K562 (cell line): ENCODE measurements around the gene SLX4IP. TPM values are rescaled to one million over a fixed set of nuclear protein-coding genes. Genes with fewer than 3 reads are reported as not detected.

Experiments used
- BHLHE40 ChIP-seq: IDR thresholded peaks from 2 replicates; pipeline ENCODE4 v1.6.1; 2011; ENCODE audit warnings: low read length, improper control_type of control experiment
- CBFA2T3 ChIP-seq: fragments of 450-650 bp; IDR thresholded peaks from 2 replicates; pipeline ENCODE4 v1.6.1; 2017
- ELF1 ChIP-seq: fragments of 200-800 bp; sonication (Bioruptor generic); IDR thresholded peaks from 2 replicates; pipeline ENCODE4 v1.6.1; 2016; ENCODE audit warnings: missing genetic modification characterization, missing compliant biosample characterization
- ETS2 ChIP-seq: IDR thresholded peaks from 2 replicates; pipeline ENCODE4 v1.6.1; 2016; ENCODE audit warnings: borderline replicate concordance, missing genetic modification characterization, mild to moderate bottlenecking, moderate library complexity, missing compliant biosample characterization; ENCODE audit not compliant: poor library complexity, severe bottlenecking
- FOXJ3 ChIP-seq: sonication (generic); formaldehyde crosslinking; IDR thresholded peaks from 2 replicates; pipeline ENCODE4 v1.4.0; 2020; ENCODE audit warnings: mild to moderate bottlenecking, missing genetic modification reagents
- FOXK1 ChIP-seq: sonication (generic); formaldehyde crosslinking; IDR thresholded peaks from 2 replicates; pipeline ENCODE4 v1.8.0; 2022; ENCODE audit warnings: missing genetic modification reagents, mild to moderate bottlenecking, borderline replicate concordance
- FOXK2 ChIP-seq, 2 experiments: fragments of 450-650 bp; IDR thresholded peaks in 1 of 2; conservative IDR thresholded peaks in 1 of 2; 2 replicates each; pipeline ENCODE4 v1.6.1; 2016; ENCODE audit warnings: low read depth in 2 of 2, mild to moderate bottlenecking in 1 of 2
- JUND ChIP-seq, 2 experiments: IDR thresholded peaks; 2 replicates in 1 of 2; 3 replicates in 1 of 2; pipeline ENCODE4 v1.6.1; 2011; ENCODE audit warnings: borderline replicate concordance in 2 of 2, low read depth in 2 of 2, low read length in 2 of 2, improper control_type of control experiment in 1 of 2, missing biosample characterization in 1 of 2, missing genetic modification characterization in 1 of 2, missing genetic modification reagents in 1 of 2
- KDM1A ChIP-seq, 2 experiments: fragments of 450-650 bp; IDR thresholded peaks; 2 replicates each; pipeline ENCODE4 v1.6.1; 2016; ENCODE audit warnings: mild to moderate bottlenecking in 2 of 2
- MAFG ChIP-seq: fragments of 450-650 bp; conservative IDR thresholded peaks from 2 replicates; pipeline ENCODE4 v1.6.1; 2016; ENCODE audit warnings: missing genetic modification characterization, missing compliant biosample characterization
- NCOR1 ChIP-seq: fragments of 450-650 bp; IDR thresholded peaks from 2 replicates; pipeline ENCODE4 v1.6.1; 2016; ENCODE audit warnings: mild to moderate bottlenecking, moderate library complexity
- NFE2 ChIP-seq: IDR thresholded peaks from 2 replicates; pipeline ENCODE4 v1.6.1; 2014; ENCODE audit warnings: antibody characterized with exemption, low read depth
- SIN3A ChIP-seq, 2 experiments: fragments of 150-350 bp in 1 of 2; IDR thresholded peaks; 2 replicates each; pipeline ENCODE4 v1.6.1; 2011 to 2016; ENCODE audit warnings: borderline replicate concordance in 2 of 2, low read depth in 2 of 2, low read length in 2 of 2, mild to moderate bottlenecking in 2 of 2, moderate library complexity in 2 of 2; ENCODE audit not compliant: control insufficient read depth in 1 of 2
- SOX6 ChIP-seq: fragments of 450-650 bp; IDR thresholded peaks from 2 replicates; pipeline ENCODE4 v1.6.1; 2014; ENCODE audit warnings: mild to moderate bottlenecking
- TAF9B ChIP-seq: fragments of 450-650 bp; IDR thresholded peaks from 2 replicates; pipeline ENCODE4 v1.6.1; 2018; ENCODE audit warnings: mild to moderate bottlenecking; ENCODE audit not compliant: partially characterized antibody
- TGIF2 ChIP-seq: sonication (generic); formaldehyde crosslinking; IDR thresholded peaks from 2 replicates; pipeline ENCODE4 v1.8.1; 2022; ENCODE audit warnings: mild to moderate bottlenecking, missing genetic modification reagents, moderate library complexity
- ZNF24 ChIP-seq: fragments of 450-650 bp; IDR thresholded peaks from 2 replicates; pipeline ENCODE4 v1.6.1; 2016
- ZNF316 ChIP-seq: fragments of 450-650 bp; IDR thresholded peaks from 2 replicates; pipeline ENCODE4 v1.6.1; 2016
- polyA plus RNA-seq, 8 experiments: library from polyadenylated mRNA; depleted of rRNA in 4 of 8; stranded (reverse) in 5 of 8; unstranded in 3 of 8; fragments of >200 nt; fragmentation: Nextera tagmentation in 2 of 8; fragmentation: Illumina TruSeq in 1 of 8; extraction: Ambion mirVana in 2 of 8; extraction: Trizol in 1 of 8; gene quantifications; 2 replicates each; pipeline versions ENCODE4 v1.2.1 to v1.2.3, GENCODE V29; 2011 to 2014; ENCODE audit warnings: inconsistent platforms in 1 of 8, missing spikeins in 1 of 8
- total RNA-seq, 7 experiments: library from RNA; depleted of rRNA in 6 of 7; stranded (reverse); fragments of >200 nt in 6 of 7; fragmentation: Illumina TruSeq in 2 of 7; extraction: Trizol in 2 of 7; gene quantifications; 2 replicates each; pipeline versions ENCODE4 v1.2.1 to v1.2.3, GENCODE V29; 2011 to 2021; ENCODE audit warnings: low replicate concordance in 1 of 7
- TF ChIP-seq, protein P1 (sequence below), 2 experiments: fragments of 450-650 bp; conservative IDR thresholded peaks; 2 replicates each; pipeline ENCODE4 v1.6.1; 2017; ENCODE audit warnings: mild to moderate bottlenecking in 2 of 2, moderate library complexity in 2 of 2
- TF ChIP-seq, protein P2 (sequence below): IDR thresholded peaks from 2 replicates; pipeline ENCODE4 v1.6.1; 2011; ENCODE audit not compliant: insufficient read length; ENCODE audit errors: extremely low read depth

Gene SLX4IP
- total and polyA plus RNA-seq, 9 of the 15 experiments (the other 6 are each of a cell fraction or from before 2014, with no cell fraction given), result 1.5 to 5.9 (median 3.5) TPM

DNA sequence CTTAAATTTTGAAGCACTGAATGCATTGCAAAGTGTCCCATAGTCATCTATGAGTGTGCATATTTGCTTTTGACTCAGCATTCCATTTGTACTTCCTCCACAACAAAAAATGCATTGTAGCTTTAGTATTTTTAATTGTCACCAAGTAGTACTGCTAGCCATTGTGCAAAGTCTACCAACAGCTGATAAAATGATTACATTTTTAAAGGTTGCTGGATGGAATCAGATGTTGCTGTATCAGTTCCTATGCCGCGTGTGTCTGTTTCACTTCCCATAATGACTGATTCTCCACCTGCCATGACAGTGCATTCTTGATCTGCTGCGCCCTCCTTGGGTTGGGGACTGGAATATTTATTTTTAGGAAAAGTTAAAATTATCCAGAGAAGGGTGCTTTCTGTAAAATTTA lies 41.2 kb downstream of the SLX4IP start (continued):
- no peak for TF ChIP-seq TGIF2
- TF ChIP-seq SIN3A (IDR thresholded peaks at IDR 0.05; ENCODE audit: borderline replicate concordance in 2 of 2, control insufficient read depth in 1 of 2, low read depth in 2 of 2, low read length in 2 of 2), result peak in 1 of 2 experiments; percentile 38; a peak in 1 of 4 replicates
- 0 out of 2 replicates have a peak, but pooled peaks have one; percentile 14 for TF ChIP-seq ELF1
- TF ChIP-seq MAFG, result peak; percentile 92
- no peak for TF ChIP-seq FOXJ3
- 0 out of 2 replicates have a peak, but pooled peaks have one; percentile 10 for TF ChIP-seq SOX6
- TF ChIP-seq ETS2 (tag), result no peak
- TF ChIP-seq NCOR1, result 0 out of 2 replicates have a peak, but pooled peaks have one; percentile 12
- no peak for TF ChIP-seq BHLHE40
- 0 out of 2 replicates have a peak, but pooled peaks have one; percentile 30 for TF ChIP-seq JUND (IDR thresholded peaks at IDR 0.05; ENCODE audit: borderline replicate concordance, low read depth, low read length)
- TF ChIP-seq JUND (tag; IDR thresholded peaks at IDR 0.05; ENCODE audit: borderline replicate concordance, low read depth, low read length), result 0 out of 3 replicates have a peak, but pooled peaks have one; percentile 20
- TF ChIP-seq TAF9B, result peak; percentile 54
- TF ChIP-seq ZNF316, result peak; percentile 93
- TF ChIP-seq KDM1A (IDR thresholded peaks at IDR 0.05), result peak in 1 of 2 experiments; percentile 40; a peak in 2 of 4 replicates
- peak; percentile 36 to 63; a peak in 1 of 4 replicates for TF ChIP-seq FOXK2 (conservative IDR thresholded peaks at IDR 0.05 in 1 of 2, IDR thresholded peaks at IDR 0.05 in 1 of 2; ENCODE audit: low read depth in 2 of 2)
- TF ChIP-seq ZNF24, result 0 out of 2 replicates have a peak, but pooled peaks have one; percentile 22
- TF ChIP-seq, protein P1, sequence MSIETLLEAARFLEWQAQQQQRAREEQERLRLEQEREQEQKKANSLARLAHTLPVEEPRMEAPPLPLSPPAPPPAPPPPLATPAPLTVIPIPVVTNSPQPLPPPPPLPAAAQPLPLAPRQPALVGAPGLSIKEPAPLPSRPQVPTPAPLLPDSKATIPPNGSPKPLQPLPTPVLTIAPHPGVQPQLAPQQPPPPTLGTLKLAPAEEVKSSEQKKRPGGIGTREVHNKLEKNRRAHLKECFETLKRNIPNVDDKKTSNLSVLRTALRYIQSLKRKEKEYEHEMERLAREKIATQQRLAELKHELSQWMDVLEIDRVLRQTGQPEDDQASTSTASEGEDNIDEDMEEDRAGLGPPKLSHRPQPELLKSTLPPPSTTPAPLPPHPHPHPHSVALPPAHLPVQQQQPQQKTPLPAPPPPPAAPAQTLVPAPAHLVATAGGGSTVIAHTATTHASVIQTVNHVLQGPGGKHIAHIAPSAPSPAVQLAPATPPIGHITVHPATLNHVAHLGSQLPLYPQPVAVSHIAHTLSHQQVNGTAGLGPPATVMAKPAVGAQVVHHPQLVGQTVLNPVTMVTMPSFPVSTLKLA (conservative IDR thresholded peaks at IDR 0.05), result peak; percentile 62 to 80
- TF ChIP-seq CBFA2T3, result peak; percentile 46
- peak; percentile 91 for TF ChIP-seq NFE2
- no peak for TF ChIP-seq FOXK1 (CRISPR knock-in tag)
- TF ChIP-seq, protein P2, sequence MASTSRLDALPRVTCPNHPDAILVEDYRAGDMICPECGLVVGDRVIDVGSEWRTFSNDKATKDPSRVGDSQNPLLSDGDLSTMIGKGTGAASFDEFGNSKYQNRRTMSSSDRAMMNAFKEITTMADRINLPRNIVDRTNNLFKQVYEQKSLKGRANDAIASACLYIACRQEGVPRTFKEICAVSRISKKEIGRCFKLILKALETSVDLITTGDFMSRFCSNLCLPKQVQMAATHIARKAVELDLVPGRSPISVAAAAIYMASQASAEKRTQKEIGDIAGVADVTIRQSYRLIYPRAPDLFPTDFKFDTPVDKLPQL, result no peak
